Neural progenitor cell (in vitro differentiated cells): ENCODE results near the gene MTHFSD. TPM values are rescaled to one million over a fixed set of nuclear protein-coding genes. Genes with fewer than 3 reads are reported as not detected.
A peak's percentile ranks its signal among the peaks of the same experiment; 100 is the strongest.

Experiments
- DNase-seq: peaks from one replicate; pipeline ENCODE4 v3.0.0-alpha.2; 2016; ENCODE audit warnings: low spot score
- H2AFZ ChIP-seq: fragments of 200-600 bp; sonication (generic); replicated peaks from 2 replicates; pipeline ENCODE4 v1.6.1; 2016; ENCODE audit warnings: antibody characterized with exemption
- H3F3A ChIP-seq: fragments of 200-600 bp; sonication (generic); 2 replicates; pipeline ENCODE4 v1.6.1; 2016; ENCODE audit warnings: antibody characterized with exemption, low read depth
- H3K27ac ChIP-seq: fragments of 200-600 bp; sonication (generic); 2 replicates; pipeline ENCODE4 v1.5.1; 2016; ENCODE audit warnings: mild to moderate bottlenecking
- H3K27me3 ChIP-seq: fragments of 200-600 bp; sonication (generic); 2 replicates; pipeline ENCODE4 v1.6.1; 2016; ENCODE audit warnings: mild to moderate bottlenecking, moderate library complexity
- H3K36me3 ChIP-seq: fragments of 200-600 bp; sonication (generic); 2 replicates; pipeline ENCODE4 v1.5.1; 2016
- H3K4me1 ChIP-seq: fragments of 200-600 bp; sonication (generic); 2 replicates; pipeline ENCODE4 v1.6.1; 2016; ENCODE audit warnings: mixed run types
- H3K4me2 ChIP-seq: fragments of 200-600 bp; sonication (generic); 2 replicates; pipeline ENCODE4 v1.6.1; 2016
- H3K4me3 ChIP-seq: fragments of 200-600 bp; sonication (generic); 2 replicates; pipeline ENCODE4 v1.5.1; 2016
- H3K79me2 ChIP-seq: fragments of 200-600 bp; sonication (generic); 2 replicates; pipeline ENCODE4 v1.6.1; 2016; ENCODE audit warnings: low read depth
- H3K9ac ChIP-seq: fragments of 200-600 bp; sonication (generic); 2 replicates; pipeline ENCODE4 v1.6.1; 2016
- H3K9me3 ChIP-seq: fragments of 200-600 bp; sonication (generic); 2 replicates; pipeline ENCODE4 v1.5.1; 2016; ENCODE audit warnings: low read depth
- H4K20me1 ChIP-seq: fragments of 200-600 bp; sonication (generic); 2 replicates; pipeline ENCODE4 v1.6.1; 2016; ENCODE audit warnings: low read depth
- H3K27ac Mint-ChIP-seq: 3 replicates; pipeline ENCODE4 v1.8.0; 2021; ENCODE audit warnings: mixed read lengths
- H3K27me3 Mint-ChIP-seq: 2 replicates; pipeline ENCODE4 v1.8.0; 2022; ENCODE audit warnings: low read depth, mild to moderate bottlenecking, inconsistent platforms, moderate library complexity, mixed read lengths; ENCODE audit not compliant: insufficient read depth
- H3K36me3 Mint-ChIP-seq: 3 replicates; pipeline ENCODE4 v1.8.0; 2021; ENCODE audit warnings: mixed read lengths
- H3K4me1 Mint-ChIP-seq: 3 replicates; pipeline ENCODE4 v1.8.0; 2021; ENCODE audit warnings: mixed read lengths
- H3K4me3 Mint-ChIP-seq: 3 replicates; pipeline ENCODE4 v1.8.0; 2021; ENCODE audit warnings: mild to moderate bottlenecking, moderate library complexity, mixed read lengths
- H3K9me3 Mint-ChIP-seq: 3 replicates; pipeline ENCODE4 v1.8.0; 2020; ENCODE audit warnings: mixed read lengths
- EZH2 ChIP-seq: fragments of 200-600 bp; sonication (generic); IDR thresholded peaks from 2 replicates; pipeline ENCODE4 v1.6.1; 2017; ENCODE audit warnings: antibody characterized with exemption, mild to moderate bottlenecking, moderate library complexity
- EZH2phosphoT487 ChIP-seq: fragments of 200-600 bp; sonication (generic); IDR thresholded peaks from 2 replicates; pipeline ENCODE4 v1.6.1; 2017; ENCODE audit warnings: antibody characterized with exemption
- total RNA-seq: library from RNA; depleted of rRNA; stranded (reverse); fragments of >200 nt; gene quantifications from 2 replicates; pipeline ENCODE4 v1.2.3, GENCODE V29; 2015; ENCODE audit warnings: low replicate concordance
- TF ChIP-seq, protein P1 (sequence below): fragments of 200-600 bp; sonication (generic); IDR thresholded peaks from 2 replicates; pipeline ENCODE4 v1.5.1; 2017; ENCODE audit warnings: antibody characterized with exemption, mild to moderate bottlenecking

MTHFSD gene
- total RNA-seq, 1 donor from 2014 or later: 17.4 TPM

DNA sequence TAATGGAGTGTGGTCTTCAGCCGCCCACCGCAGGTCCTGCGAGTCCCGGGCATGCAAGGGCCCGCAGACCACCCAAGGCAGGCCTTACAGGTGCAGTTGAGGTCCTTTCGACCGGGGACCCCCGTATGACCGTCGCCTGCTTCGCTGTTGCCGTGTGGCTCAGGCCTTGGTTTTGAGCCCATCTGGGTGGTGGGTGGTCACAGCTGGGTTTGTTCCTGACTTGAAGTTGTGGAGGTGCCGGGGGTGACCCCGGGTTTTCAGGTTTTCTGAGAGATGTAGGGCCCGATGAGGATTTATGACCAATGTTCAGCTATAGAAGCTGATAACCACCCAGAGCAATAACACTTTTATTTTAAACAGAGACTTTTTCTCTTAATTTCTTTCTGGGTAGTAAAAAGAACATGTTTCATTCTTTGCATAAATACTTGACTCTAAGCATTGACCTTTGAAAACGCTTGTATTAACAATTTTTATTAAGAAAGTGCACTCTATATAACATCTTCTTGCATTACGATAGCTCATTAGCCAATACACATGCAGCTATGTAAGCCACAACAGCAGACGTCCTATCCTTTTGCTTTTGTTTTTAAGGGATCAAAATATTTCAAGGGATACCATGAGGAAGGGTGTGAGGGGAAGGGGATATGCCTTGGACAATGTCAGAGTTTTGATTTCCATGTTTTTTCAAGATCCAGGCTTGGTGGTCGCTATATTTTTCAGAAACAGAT is 25.2 kb upstream of the MTHFSD start:
- H3K9ac ChIP-seq: no peak overlapping the region
- no peaks in the 10 kb centered on the region for H3K9me3 ChIP-seq
- H2AFZ ChIP-seq: no peak overlapping the region
- Mint-ChIP-seq H3K9me3 (no peaks in the 10 kb centered on the region), H3K4me3 (peak overlapping the region; percentile 81), H3K4me1 (peaks cover 21% of the 10 kb centered on the region), H3K27me3 (peaks cover 63% of the 10 kb centered on the region), H3K27ac (no peak overlapping the region), H3K36me3 (no peaks in the 10 kb centered on the region)
- H3K4me2 ChIP-seq: peak overlapping the region; percentile 78
- no peaks in the 10 kb centered on the region for H3K36me3 ChIP-seq
- no peak overlapping the region for H3K27ac ChIP-seq
- H3K4me1 ChIP-seq: peaks cover 8% of the 10 kb centered on the region
- H3F3A ChIP-seq: peaks cover 5% of the 10 kb centered on the region
- H3K4me3 ChIP-seq: no peak overlapping the region
- peaks cover 8% of the 10 kb centered on the region for H4K20me1 ChIP-seq
- H3K79me2 ChIP-seq: no peaks in the 10 kb centered on the region
- H3K27me3 ChIP-seq: peaks cover 89% of the 10 kb centered on the region
- no peak for DNase-seq
- TF ChIP-seq, protein P1, sequence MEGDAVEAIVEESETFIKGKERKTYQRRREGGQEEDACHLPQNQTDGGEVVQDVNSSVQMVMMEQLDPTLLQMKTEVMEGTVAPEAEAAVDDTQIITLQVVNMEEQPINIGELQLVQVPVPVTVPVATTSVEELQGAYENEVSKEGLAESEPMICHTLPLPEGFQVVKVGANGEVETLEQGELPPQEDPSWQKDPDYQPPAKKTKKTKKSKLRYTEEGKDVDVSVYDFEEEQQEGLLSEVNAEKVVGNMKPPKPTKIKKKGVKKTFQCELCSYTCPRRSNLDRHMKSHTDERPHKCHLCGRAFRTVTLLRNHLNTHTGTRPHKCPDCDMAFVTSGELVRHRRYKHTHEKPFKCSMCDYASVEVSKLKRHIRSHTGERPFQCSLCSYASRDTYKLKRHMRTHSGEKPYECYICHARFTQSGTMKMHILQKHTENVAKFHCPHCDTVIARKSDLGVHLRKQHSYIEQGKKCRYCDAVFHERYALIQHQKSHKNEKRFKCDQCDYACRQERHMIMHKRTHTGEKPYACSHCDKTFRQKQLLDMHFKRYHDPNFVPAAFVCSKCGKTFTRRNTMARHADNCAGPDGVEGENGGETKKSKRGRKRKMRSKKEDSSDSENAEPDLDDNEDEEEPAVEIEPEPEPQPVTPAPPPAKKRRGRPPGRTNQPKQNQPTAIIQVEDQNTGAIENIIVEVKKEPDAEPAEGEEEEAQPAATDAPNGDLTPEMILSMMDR: no peak
- TF ChIP-seq EZH2: no peak
- TF ChIP-seq EZH2phosphoT487: no peak

DNA sequence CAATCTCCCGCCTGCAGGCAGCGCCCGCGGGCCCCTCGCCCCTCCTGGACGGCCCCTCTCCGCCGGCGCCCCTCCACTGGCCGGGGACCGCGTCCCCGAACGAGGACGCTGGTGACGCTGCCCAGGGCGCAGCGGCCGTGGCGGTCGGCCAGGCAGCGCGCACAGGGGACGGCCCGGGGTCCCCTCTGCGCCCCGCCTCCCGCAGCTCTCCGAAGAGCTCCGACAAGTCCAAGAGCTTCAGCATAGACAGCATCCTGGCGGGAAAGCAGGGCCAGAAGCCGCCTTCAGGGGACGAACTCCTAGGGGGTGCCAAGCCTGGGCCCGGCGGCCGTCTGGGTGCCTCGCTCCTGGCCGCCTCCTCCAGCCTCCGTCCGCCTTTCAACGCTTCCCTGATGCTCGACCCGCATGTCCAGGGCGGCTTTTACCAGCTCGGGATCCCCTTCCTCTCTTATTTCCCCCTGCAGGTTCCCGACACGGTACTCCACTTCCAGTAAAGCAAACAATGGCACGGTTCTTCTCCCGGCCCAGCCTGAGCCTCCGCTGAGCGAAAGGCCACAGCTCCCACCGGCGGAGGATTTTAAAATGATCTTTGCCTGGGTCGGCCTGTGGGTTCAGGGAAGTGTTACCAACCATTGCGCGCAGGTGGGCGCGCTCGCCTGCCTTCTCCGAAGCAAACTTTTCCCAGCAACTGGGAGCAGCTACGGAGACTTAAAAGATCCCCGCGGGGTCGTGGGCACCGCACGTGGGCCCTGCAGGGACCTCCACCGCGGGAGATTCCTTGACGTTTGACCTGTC is 24.4 kb upstream of the MTHFSD start:
- Histone ChIP-seq H3K9me3 (no peaks in the 10 kb centered on the region), H3K4me1 (peaks cover 8% of the 10 kb centered on the region), H3K4me2 (peak overlapping the region; percentile 78), H4K20me1 (peaks cover 8% of the 10 kb centered on the region), H3K36me3 (no peaks in the 10 kb centered on the region), H3K9ac (no peak overlapping the region), H3K4me3 (peak overlapping the region; percentile 54), H3F3A (peaks cover 5% of the 10 kb centered on the region), H3K79me2 (no peaks in the 10 kb centered on the region), H3K27me3 (peaks cover 96% of the 10 kb centered on the region), H3K27ac (no peak overlapping the region), H2AFZ (peak overlapping the region; percentile 75)
- Mint-ChIP-seq H3K4me3 (peak overlapping the region; percentile 81), H3K27me3 (peaks cover 69% of the 10 kb centered on the region), H3K27ac (no peak overlapping the region), H3K36me3 (no peaks in the 10 kb centered on the region), H3K9me3 (no peaks in the 10 kb centered on the region), H3K4me1 (peaks cover 22% of the 10 kb centered on the region)
- DNase-seq: peak; percentile 53
- peak; percentile 92 for TF ChIP-seq EZH2
- TF ChIP-seq, protein P1: no peak
- peak; percentile 73 for TF ChIP-seq EZH2phosphoT487

DNA sequence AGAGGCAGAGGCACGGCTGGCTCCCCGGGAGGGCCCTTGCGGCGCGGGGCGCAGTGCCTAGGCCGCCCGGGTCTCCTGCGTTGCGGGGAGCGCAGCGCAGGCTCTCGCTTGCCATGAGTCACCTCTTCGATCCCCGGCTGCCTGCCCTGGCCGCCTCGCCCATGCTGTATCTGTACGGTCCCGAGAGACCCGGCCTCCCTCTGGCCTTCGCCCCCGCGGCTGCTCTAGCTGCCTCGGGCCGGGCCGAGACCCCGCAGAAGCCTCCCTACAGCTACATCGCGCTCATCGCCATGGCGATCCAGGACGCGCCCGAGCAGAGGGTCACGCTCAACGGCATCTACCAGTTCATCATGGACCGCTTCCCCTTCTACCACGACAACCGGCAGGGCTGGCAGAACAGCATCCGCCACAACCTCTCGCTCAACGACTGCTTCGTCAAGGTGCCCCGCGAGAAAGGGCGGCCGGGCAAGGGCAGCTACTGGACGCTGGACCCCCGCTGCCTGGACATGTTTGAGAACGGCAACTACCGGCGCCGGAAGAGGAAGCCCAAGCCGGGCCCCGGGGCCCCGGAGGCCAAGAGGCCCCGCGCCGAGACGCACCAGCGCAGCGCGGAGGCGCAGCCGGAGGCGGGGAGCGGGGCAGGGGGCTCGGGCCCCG is 23.7 kb upstream of the MTHFSD start:
- peaks cover 5% of the 10 kb centered on the region for H3F3A ChIP-seq
- H3K4me2 ChIP-seq: peak overlapping the region; percentile 78
- peak overlapping the region; percentile 54 for H3K4me3 ChIP-seq
- H3K9me3 ChIP-seq: no peaks in the 10 kb centered on the region
- TF ChIP-seq EZH2phosphoT487: peak; percentile 91
- TF ChIP-seq, protein P1: no peak
- TF ChIP-seq EZH2: peak; percentile 92
- peak; percentile 58 for DNase-seq
- H3K4me1 ChIP-seq: peaks cover 8% of the 10 kb centered on the region
- no peaks in the 10 kb centered on the region for H3K9me3 Mint-ChIP-seq
- peaks cover 76% of the 10 kb centered on the region for H3K27me3 Mint-ChIP-seq
- H3K9ac ChIP-seq: no peak overlapping the region
- no peaks in the 10 kb centered on the region for H3K36me3 ChIP-seq
- H3K79me2 ChIP-seq: no peaks in the 10 kb centered on the region
- H3K36me3 Mint-ChIP-seq: no peaks in the 10 kb centered on the region
- H3K27me3 ChIP-seq: peaks cover 97% of the 10 kb centered on the region
- no peak overlapping the region for H3K27ac Mint-ChIP-seq
- H3K4me1 Mint-ChIP-seq: peaks cover 22% of the 10 kb centered on the region
- peak overlapping the region; percentile 75 for H2AFZ ChIP-seq
- H4K20me1 ChIP-seq: peaks cover 8% of the 10 kb centered on the region
- H3K27ac ChIP-seq: no peak overlapping the region
- H3K4me3 Mint-ChIP-seq: peak overlapping the region; percentile 78
